GM12872 (cell line): ENCODE results near the gene OSM.

ENCODE experiments used
- TF ChIP-seq, protein P1 (sequence below): IDR thresholded peaks from 3 replicates; pipeline ENCODE4 v1.5.1; 2011; ENCODE audit warnings: low read depth, mild to moderate bottlenecking, low read length, moderate library complexity; ENCODE audit not compliant: insufficient read depth

OSM gene

GRCh38 chr22:30225220-30225927, 41.3 kb downstream of the OSM start:
- TF ChIP-seq, protein P1, sequence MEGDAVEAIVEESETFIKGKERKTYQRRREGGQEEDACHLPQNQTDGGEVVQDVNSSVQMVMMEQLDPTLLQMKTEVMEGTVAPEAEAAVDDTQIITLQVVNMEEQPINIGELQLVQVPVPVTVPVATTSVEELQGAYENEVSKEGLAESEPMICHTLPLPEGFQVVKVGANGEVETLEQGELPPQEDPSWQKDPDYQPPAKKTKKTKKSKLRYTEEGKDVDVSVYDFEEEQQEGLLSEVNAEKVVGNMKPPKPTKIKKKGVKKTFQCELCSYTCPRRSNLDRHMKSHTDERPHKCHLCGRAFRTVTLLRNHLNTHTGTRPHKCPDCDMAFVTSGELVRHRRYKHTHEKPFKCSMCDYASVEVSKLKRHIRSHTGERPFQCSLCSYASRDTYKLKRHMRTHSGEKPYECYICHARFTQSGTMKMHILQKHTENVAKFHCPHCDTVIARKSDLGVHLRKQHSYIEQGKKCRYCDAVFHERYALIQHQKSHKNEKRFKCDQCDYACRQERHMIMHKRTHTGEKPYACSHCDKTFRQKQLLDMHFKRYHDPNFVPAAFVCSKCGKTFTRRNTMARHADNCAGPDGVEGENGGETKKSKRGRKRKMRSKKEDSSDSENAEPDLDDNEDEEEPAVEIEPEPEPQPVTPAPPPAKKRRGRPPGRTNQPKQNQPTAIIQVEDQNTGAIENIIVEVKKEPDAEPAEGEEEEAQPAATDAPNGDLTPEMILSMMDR, result no peak

DNA sequence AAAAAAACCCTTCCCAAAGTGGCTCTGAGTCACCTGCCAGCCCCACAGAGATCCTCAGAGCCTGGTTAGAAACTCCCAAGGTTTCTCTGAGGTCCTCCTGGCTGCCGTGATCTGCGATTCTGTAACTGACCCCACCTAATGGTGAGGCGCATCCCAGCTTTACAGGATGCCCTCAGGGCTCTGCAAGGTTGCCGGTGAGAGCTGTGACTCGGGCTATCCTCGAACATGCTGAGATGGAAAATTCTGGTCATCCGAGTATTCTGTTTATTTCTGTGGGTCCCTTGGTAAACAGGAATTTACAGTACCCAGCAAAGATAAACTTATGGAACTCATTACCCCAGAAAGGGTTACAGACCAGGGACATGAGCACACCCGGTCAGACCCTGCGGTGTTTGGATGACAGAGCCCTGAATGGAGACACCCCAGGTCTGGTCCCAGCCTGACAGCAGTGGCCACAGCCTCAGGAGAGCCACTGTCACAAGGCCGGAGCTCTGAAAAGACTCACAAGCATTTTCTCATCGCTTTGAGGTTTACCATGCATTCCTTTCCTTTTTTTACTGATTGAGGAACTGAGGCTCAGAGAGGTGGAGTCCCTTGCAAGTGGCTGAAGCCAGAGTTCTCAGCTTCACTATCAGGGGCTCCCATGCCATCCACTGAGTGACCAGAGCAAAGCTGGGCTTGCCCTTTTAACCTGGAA, 42.3 kb downstream of the OSM start:
- TF ChIP-seq, protein P1, result no peak

- TF ChIP-seq, protein P1, result no peak
These were observed 43.3 kb downstream of the OSM start for GRCh38 chr22:30223303-30223702.

DNA sequence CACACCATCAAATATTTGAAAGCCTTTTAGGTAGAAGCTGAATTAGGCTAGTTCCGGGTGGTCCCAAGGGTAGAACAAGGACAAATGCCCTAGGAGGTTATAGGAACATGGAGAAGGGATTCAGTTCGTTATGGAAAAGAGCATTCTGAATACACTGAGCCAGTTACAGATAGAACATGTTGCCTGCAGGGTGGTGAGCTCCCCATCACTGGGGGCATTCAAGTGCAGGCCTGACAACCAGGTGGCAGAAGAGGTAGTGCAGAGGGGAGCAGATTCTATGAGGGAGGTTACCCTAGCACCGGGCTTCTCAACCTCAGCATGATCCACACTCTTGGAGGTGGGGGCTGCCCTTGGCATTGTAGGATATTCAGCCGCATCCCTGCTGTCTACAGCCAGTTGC, 44.3 kb downstream of the OSM start:
- TF ChIP-seq, protein P1, result no peak

DNA sequence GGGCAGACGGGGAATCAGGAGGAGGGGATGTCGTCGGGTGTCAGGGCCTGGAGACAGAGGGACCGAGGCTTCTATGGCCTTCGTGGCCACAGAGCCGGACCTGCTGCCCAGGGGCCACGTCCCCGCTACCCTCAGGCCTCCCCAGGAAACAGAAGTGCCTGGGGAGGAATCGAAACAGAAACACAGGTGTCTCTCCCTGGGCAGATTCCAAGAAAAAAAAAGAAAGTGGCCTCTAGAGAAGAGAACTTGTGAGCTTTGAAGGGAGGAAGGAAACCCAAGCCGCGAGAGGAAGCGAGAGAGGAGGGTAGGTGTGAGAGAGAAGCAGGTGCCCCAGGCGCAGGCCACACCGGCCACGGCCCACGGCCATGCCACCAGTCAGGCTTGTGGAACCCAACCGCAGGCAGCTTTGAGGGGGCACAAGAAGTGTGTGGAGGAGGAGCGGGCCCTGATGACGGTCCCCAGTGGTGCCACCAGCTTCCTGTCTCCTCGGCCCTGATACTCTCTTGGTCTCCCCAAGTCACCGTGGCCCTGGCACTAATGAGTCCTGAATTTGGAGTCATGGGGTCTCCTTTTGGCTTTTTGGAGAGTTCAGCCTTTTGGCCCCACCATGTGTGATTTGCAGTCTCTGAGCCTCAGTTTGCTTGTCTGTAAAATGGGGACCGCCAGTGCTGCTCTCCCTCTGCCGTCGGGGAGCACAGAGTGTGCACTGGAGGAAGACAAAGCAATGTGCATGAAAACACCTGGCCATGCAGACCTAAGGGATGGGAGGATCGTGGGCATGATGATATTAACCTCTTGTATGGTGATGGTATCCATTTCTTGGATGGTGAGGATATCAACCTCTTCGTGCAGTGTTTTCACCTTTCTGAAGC, 45.3 kb downstream of the OSM start:
- TF ChIP-seq, protein P1, result no peak

- TF ChIP-seq, protein P1, result no peak
These were observed 46.2 kb downstream of the OSM start for GRCh38 chr22:30220338-30221012.

GRCh38 chr22:30219668-30220278, 46.9 kb downstream of the OSM start:
- TF ChIP-seq, protein P1, result no peak
